B cell (primary cell): Measurements from ENCODE around the gene CHST9. TPM values are rescaled to one million over a fixed set of nuclear protein-coding genes. Genes with fewer than 3 reads are reported as not detected.

Experiments
- ATAC-seq: fragments of 200-7000 bp; cut with Tn5 transposase; one replicate; pipeline ENCODE4 v1.10.0; 2021; ENCODE audit warnings: low read depth, mild to moderate bottlenecking, moderate number of reproducible peaks, moderate library complexity
- CTCF ChIA-PET: fragments of 350-600 bp; sonication (Branson Sonifier 250); formaldehyde crosslinking; loops from one replicate; lab custom pipeline; 2021; ENCODE audit warnings: antibody characterized with exemption, inconsistent platforms; lab: Charles Lee
- POLR2A ChIA-PET: fragments of 350-600 bp; sonication (Branson Sonifier 250); formaldehyde crosslinking; loops from one replicate; lab custom pipeline; 2021; ENCODE audit warnings: antibody characterized with exemption; lab: Charles Lee
- DNase-seq: peaks from one replicate; pipeline ENCODE4 v3.0.0; 2013
- H2AFZ ChIP-seq: 2 replicates; pipeline ENCODE4 v1.6.1; 2012; ENCODE audit warnings: mild to moderate bottlenecking, low read depth, low read length; ENCODE audit not compliant: insufficient read depth, poor library complexity, severe bottlenecking
- H3K27ac ChIP-seq, 2 donors: 1 replicate in 1 of 2; 2 replicates in 1 of 2; pipeline ENCODE4 v1.5.1; 2012 to 2013; ENCODE audit warnings: low read length in 2 of 2, mild to moderate bottlenecking in 2 of 2, moderate library complexity in 1 of 2
- H3K27me3 ChIP-seq, 4 experiments: fragments of 200-600 bp in 1 of 4; sonication (generic) in 1 of 4; replicated peaks in 1 of 4; 1 replicate in 2 of 4; 2 replicates in 2 of 4; pipeline versions ENCODE4 v1.6.1 to v1.7.0; 2013 to 2016; ENCODE audit warnings: low read length in 3 of 4, mild to moderate bottlenecking in 2 of 4, mixed read lengths in 1 of 4, moderate library complexity in 1 of 4; ENCODE audit not compliant: insufficient read depth in 4 of 4, control insufficient read depth in 3 of 4; ENCODE audit errors: control extremely low read depth in 1 of 4
- H3K36me3 ChIP-seq, 2 experiments: replicated peaks in 1 of 2; 1 replicate in 1 of 2; 2 replicates in 1 of 2; pipeline versions ENCODE4 v1.6.1 to v1.7.1; 2013; ENCODE audit warnings: low read length in 1 of 2; ENCODE audit not compliant: insufficient read depth in 2 of 2, control insufficient read depth in 1 of 2; ENCODE audit errors: control extremely low read depth in 1 of 2, extremely low read depth in 1 of 2
- H3K4me1 ChIP-seq, 2 donors: fragments of 200-600 bp in 1 of 2; sonication (generic) in 1 of 2; 1 replicate in 1 of 2; 2 replicates in 1 of 2; pipeline versions ENCODE4 v1.5.1 to v1.6.1; 2013 to 2017; ENCODE audit warnings: low read length in 2 of 2; ENCODE audit not compliant: control insufficient read depth in 2 of 2, insufficient read depth in 2 of 2
- H3K4me2 ChIP-seq: replicated peaks from 2 replicates; pipeline ENCODE3; 2012; ENCODE audit warnings: mild to moderate bottlenecking, low read depth, low read length; ENCODE audit not compliant: poor library complexity, severe bottlenecking
- H3K4me3 ChIP-seq, 5 experiments: fragments of 200-600 bp in 1 of 5; sonication (generic) in 1 of 5; 1 replicate in 3 of 5; 2 replicates in 2 of 5; pipeline versions ENCODE4 v1.5.1 to v1.7.0; 2011 to 2016; ENCODE audit warnings: low read length in 4 of 5, mild to moderate bottlenecking in 4 of 5, low read depth in 2 of 5, control low read depth in 1 of 5, moderate library complexity in 1 of 5; ENCODE audit not compliant: insufficient read depth in 1 of 5; ENCODE audit errors: control extremely low read depth in 1 of 5, extremely low read depth in 1 of 5
- H3K79me2 ChIP-seq: fragments of 200-600 bp; sonication (generic); one replicate; pipeline ENCODE4 v1.6.0; 2016; ENCODE audit warnings: low read length; ENCODE audit not compliant: control insufficient read depth, insufficient read depth
- H3K9ac ChIP-seq: fragments of 200-600 bp; sonication (generic); 2 replicates; pipeline ENCODE4 v1.6.1; 2017; ENCODE audit warnings: mild to moderate bottlenecking, low read length, moderate library complexity
- H3K9me3 ChIP-seq, 3 donors: one replicate each; pipeline versions ENCODE4 v1.6.1 to v1.7.1; 2013; ENCODE audit warnings: low read length in 2 of 3; ENCODE audit not compliant: control insufficient read depth in 2 of 3, insufficient read depth in 1 of 3; ENCODE audit errors: control extremely low read depth in 1 of 3
- H4K20me1 ChIP-seq: 2 replicates; pipeline ENCODE4 v1.6.0; 2012; ENCODE audit warnings: mild to moderate bottlenecking, low read length; ENCODE audit not compliant: insufficient read depth, control insufficient read depth, poor library complexity, severe bottlenecking
- H3K27ac Mint-ChIP-seq: one replicate; pipeline ENCODE4 v1.8.0; 2021; ENCODE audit warnings: mixed read lengths
- H3K27me3 Mint-ChIP-seq: one replicate; pipeline ENCODE4 v1.8.0; 2021; ENCODE audit warnings: mixed read lengths
- H3K4me1 Mint-ChIP-seq: one replicate; pipeline ENCODE4 v1.8.0; 2021; ENCODE audit warnings: mixed read lengths
- H3K4me3 Mint-ChIP-seq: one replicate; pipeline ENCODE4 v1.8.0; 2021; ENCODE audit warnings: mixed read lengths
- H3K9me3 Mint-ChIP-seq: one replicate; pipeline ENCODE4 v1.8.0; 2022; ENCODE audit warnings: mixed read lengths; ENCODE audit not compliant: insufficient read depth
- CTCF ChIP-seq: fragments of 200-600 bp; IDR thresholded peaks from one replicate; pipeline ENCODE4 v1.8.0; 2022; ENCODE audit warnings: antibody characterized with exemption, mild to moderate bottlenecking
- EZH2 ChIP-seq: IDR thresholded peaks from 2 replicates; pipeline ENCODE4 v1.6.1; 2012; ENCODE audit warnings: borderline replicate concordance, low read depth, mild to moderate bottlenecking, moderate library complexity, low read length; ENCODE audit not compliant: insufficient read depth, poor library complexity, severe bottlenecking
- WGBS: methylation state at CpG from one replicate; pipeline ENCODE4 v1.1.5; 2013; ENCODE audit warnings: missing lambda C conversion rate; ENCODE audit not compliant: insufficient coverage; 5-methylcytosine and 5-hydroxymethylcytosine counted together
- intact Hi-C: fragments of 100-400 bp; cut with micrococcal nuclease; formaldehyde crosslinking; loops from one replicate; pipeline ENCODE4 v1.10.0; 2022
- polyA plus RNA-seq: library from polyadenylated mRNA; depleted of rRNA; stranded (reverse); fragments of >200 nt; gene quantifications from 2 replicates; pipeline ENCODE4 v1.2.3, GENCODE V29; 2012
- total RNA-seq, 2 donors: library from RNA; stranded (reverse); fragments of 120-200 nt in 1 of 2; gene quantifications; 1 replicate in 1 of 2; 2 replicates in 1 of 2; pipeline versions ENCODE4 v1.2.3 to v1.2.4, GENCODE V29; 2013 to 2022

CHST9 gene
- total and polyA plus RNA-seq, 2 donors (not counting 1 experiment from before 2014, with no cell fraction given): not detected

- no peaks in the 10 kb centered on the region for H3K79me2 ChIP-seq
- no peaks in the 10 kb centered on the region for H3K36me3 ChIP-seq
- TF ChIP-seq EZH2 (no peak), CTCF (no peak)
- ATAC-seq (no peak), DNase-seq (no peak)
- H3K9me3 Mint-ChIP-seq: no peaks in the 10 kb centered on the region
- no peaks in the 10 kb centered on the region for H3K4me1 ChIP-seq
- CTCF ChIA-PET: no interaction called here
- H3K9me3 ChIP-seq: peaks cover 0 to 2% (median 0%) of the 10 kb centered on the region in 3 donors
- no peak overlapping the region for H3K4me3 ChIP-seq
- H3K27ac Mint-ChIP-seq: no peak overlapping the region
- H3K4me3 Mint-ChIP-seq: no peak overlapping the region
- no peaks in the 10 kb centered on the region for H3K4me1 Mint-ChIP-seq
- intact Hi-C loops: no loop called here
- H3K27ac ChIP-seq: no peak overlapping the region
- H3K27me3 ChIP-seq: no peaks in the 10 kb centered on the region
- H3K9ac ChIP-seq: no peak overlapping the region
- POLR2A ChIA-PET: no interaction called here
- H3K4me2 ChIP-seq: no peak overlapping the region
- H3K27me3 Mint-ChIP-seq: no peaks in the 10 kb centered on the region
- H4K20me1 ChIP-seq: no peaks in the 10 kb centered on the region
- no peak overlapping the region for H2AFZ ChIP-seq
Observed at GRCh38 chr18:27042177-27042576, 142.9 kb downstream of the CHST9 start.

- H3K9ac ChIP-seq: no peak overlapping the region
- H4K20me1 ChIP-seq: no peaks in the 10 kb centered on the region
- no peak for ATAC-seq
- TF ChIP-seq CTCF (no peak), EZH2 (no peak)
- no peak overlapping the region for H3K27ac ChIP-seq
- Mint-ChIP-seq H3K4me3 (no peak overlapping the region), H3K9me3 (no peaks in the 10 kb centered on the region), H3K27ac (no peak overlapping the region), H3K4me1 (no peaks in the 10 kb centered on the region), H3K27me3 (no peaks in the 10 kb centered on the region)
- H3K4me3 ChIP-seq: no peak overlapping the region
- no peaks in the 10 kb centered on the region for H3K4me1 ChIP-seq
- intact Hi-C loops: no loop called here
- H3K36me3 ChIP-seq: no peaks in the 10 kb centered on the region
- ChIA-PET CTCF (no interaction called here), POLR2A (no interaction called here)
- no peak overlapping the region for H3K4me2 ChIP-seq
- no peaks in the 10 kb centered on the region for H3K79me2 ChIP-seq
- H2AFZ ChIP-seq: no peak overlapping the region
- DNase-seq: no peak
- peaks cover 0 to 2% (median 0%) of the 10 kb centered on the region in 3 donors for H3K9me3 ChIP-seq
- 100% methylated on average over 1 of the region's 2 CpGs for WGBS
- H3K27me3 ChIP-seq: no peaks in the 10 kb centered on the region
Observed at GRCh38 chr18:27040796-27041195, 144.3 kb downstream of the CHST9 start.
